Ishikawa (cell line): ENCODE measurements around the gene PTPRD.

ENCODE experiments used
- CEBPB ChIP-seq: IDR thresholded peaks from 2 replicates; pipeline ENCODE4 v1.6.1; 2012
- CREB1 ChIP-seq: IDR thresholded peaks from 2 replicates; pipeline ENCODE4 v1.6.1; 2012; ENCODE audit warnings: low read depth
- EP300 ChIP-seq: IDR thresholded peaks from 2 replicates; pipeline ENCODE4 v1.6.1; 2012; ENCODE audit warnings: borderline replicate concordance
- FOXM1 ChIP-seq: IDR thresholded peaks from 2 replicates; pipeline ENCODE4 v1.6.1; 2012; ENCODE audit warnings: low read depth, borderline replicate concordance
- MAX ChIP-seq: IDR thresholded peaks from 2 replicates; pipeline ENCODE4 v1.6.1; 2012
- TCF12 ChIP-seq: IDR thresholded peaks from 2 replicates; pipeline ENCODE4 v1.6.1; 2012; ENCODE audit warnings: low read depth
- USF1 ChIP-seq: IDR thresholded peaks from 2 replicates; pipeline ENCODE4 v1.6.1; 2012
- YY1 ChIP-seq: IDR thresholded peaks from 2 replicates; pipeline ENCODE4 v1.6.1; 2012; ENCODE audit warnings: low read depth
- ZBTB7A ChIP-seq: IDR thresholded peaks from 2 replicates; pipeline ENCODE4 v1.6.1; 2012; ENCODE audit warnings: low read depth
- TF ChIP-seq, protein P1 (sequence below): IDR thresholded peaks from 2 replicates; pipeline ENCODE4 v1.6.1; 2012; ENCODE audit warnings: low read depth, mild to moderate bottlenecking

- TF ChIP-seq YY1 (no peak), TCF12 (no peak), CEBPB (peak; percentile 46; the same call in 1 of the 2 replicates), ZBTB7A (no peak), MAX (no peak), USF1 (no peak), CREB1 (no peak), FOXM1 (no peak), EP300 (no peak)
- TF ChIP-seq, protein P1, sequence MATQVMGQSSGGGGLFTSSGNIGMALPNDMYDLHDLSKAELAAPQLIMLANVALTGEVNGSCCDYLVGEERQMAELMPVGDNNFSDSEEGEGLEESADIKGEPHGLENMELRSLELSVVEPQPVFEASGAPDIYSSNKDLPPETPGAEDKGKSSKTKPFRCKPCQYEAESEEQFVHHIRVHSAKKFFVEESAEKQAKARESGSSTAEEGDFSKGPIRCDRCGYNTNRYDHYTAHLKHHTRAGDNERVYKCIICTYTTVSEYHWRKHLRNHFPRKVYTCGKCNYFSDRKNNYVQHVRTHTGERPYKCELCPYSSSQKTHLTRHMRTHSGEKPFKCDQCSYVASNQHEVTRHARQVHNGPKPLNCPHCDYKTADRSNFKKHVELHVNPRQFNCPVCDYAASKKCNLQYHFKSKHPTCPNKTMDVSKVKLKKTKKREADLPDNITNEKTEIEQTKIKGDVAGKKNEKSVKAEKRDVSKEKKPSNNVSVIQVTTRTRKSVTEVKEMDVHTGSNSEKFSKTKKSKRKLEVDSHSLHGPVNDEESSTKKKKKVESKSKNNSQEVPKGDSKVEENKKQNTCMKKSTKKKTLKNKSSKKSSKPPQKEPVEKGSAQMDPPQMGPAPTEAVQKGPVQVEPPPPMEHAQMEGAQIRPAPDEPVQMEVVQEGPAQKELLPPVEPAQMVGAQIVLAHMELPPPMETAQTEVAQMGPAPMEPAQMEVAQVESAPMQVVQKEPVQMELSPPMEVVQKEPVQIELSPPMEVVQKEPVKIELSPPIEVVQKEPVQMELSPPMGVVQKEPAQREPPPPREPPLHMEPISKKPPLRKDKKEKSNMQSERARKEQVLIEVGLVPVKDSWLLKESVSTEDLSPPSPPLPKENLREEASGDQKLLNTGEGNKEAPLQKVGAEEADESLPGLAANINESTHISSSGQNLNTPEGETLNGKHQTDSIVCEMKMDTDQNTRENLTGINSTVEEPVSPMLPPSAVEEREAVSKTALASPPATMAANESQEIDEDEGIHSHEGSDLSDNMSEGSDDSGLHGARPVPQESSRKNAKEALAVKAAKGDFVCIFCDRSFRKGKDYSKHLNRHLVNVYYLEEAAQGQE, result no peak
Measured at GRCh38 chr9:10250219-10250618, 362.6 kb downstream of the PTPRD start.
